NCI-H2081 treated with DMSO at 0.1 percent for 48 hours (cell line): ENCODE data around the gene AGAP1.

Source experiments
- DNase-seq: peaks from one replicate; lab custom pipeline; 2025; lab: John Stamatoyannopoulos, UW

AGAP1 gene

GRCh38 chr2:235550378-235550760 lies 56.5 kb downstream of the AGAP1 start:
- no peak for DNase-seq

- DNase-seq: no peak
Measured at GRCh38 chr2:235550946-235551345, 57.1 kb downstream of the AGAP1 start.

- no peak for DNase-seq
Measured at GRCh38 chr2:235551965-235552364, 58.1 kb downstream of the AGAP1 start.

- DNase-seq: no peak
Measured at GRCh38 chr2:235552671-235553070, 58.8 kb downstream of the AGAP1 start.

GRCh38 chr2:235553291-235553690 lies 59.4 kb downstream of the AGAP1 start:
- no peak for DNase-seq

- DNase-seq: no peak
Measured at GRCh38 chr2:235553696-235554100, 59.9 kb downstream of the AGAP1 start.

GRCh38 chr2:235554385-235554784 lies 60.5 kb downstream of the AGAP1 start:
- DNase-seq: no peak

- no peak for DNase-seq
Measured at GRCh38 chr2:235554936-235555335, 61.1 kb downstream of the AGAP1 start.

- DNase-seq: no peak
Measured at GRCh38 chr2:235555371-235555770, 61.5 kb downstream of the AGAP1 start.

- no peak for DNase-seq
Measured at GRCh38 chr2:235556086-235556485, 62.2 kb downstream of the AGAP1 start.

GRCh38 chr2:235556901-235557300 lies 63.1 kb downstream of the AGAP1 start:
- no peak for DNase-seq

GRCh38 chr2:235557903-235558302 lies 64.1 kb downstream of the AGAP1 start:
- DNase-seq: no peak

GRCh38 chr2:235558572-235558971 lies 64.7 kb downstream of the AGAP1 start:
- DNase-seq: no peak

- no peak for DNase-seq
Measured at GRCh38 chr2:235560345-235560744, 66.5 kb downstream of the AGAP1 start.

GRCh38 chr2:235561450-235561849 lies 67.6 kb downstream of the AGAP1 start:
- no peak for DNase-seq

GRCh38 chr2:235562065-235562747 lies 68.4 kb downstream of the AGAP1 start:
- no peak for DNase-seq

- no peak for DNase-seq
Measured at GRCh38 chr2:235563056-235563910, 69.4 kb downstream of the AGAP1 start.

GRCh38 chr2:235564066-235564465 lies 70.2 kb downstream of the AGAP1 start:
- DNase-seq: no peak

- no peak for DNase-seq
Measured at GRCh38 chr2:235564884-235565530, 71.2 kb downstream of the AGAP1 start.

GRCh38 chr2:235566415-235566814 lies 72.6 kb downstream of the AGAP1 start:
- DNase-seq: no peak

GRCh38 chr2:235566931-235567495 lies 73.2 kb downstream of the AGAP1 start:
- no peak for DNase-seq

- no peak for DNase-seq
Measured at GRCh38 chr2:235567842-235568241, 74.0 kb downstream of the AGAP1 start.

- DNase-seq: no peak
Measured at GRCh38 chr2:235568431-235568830, 74.6 kb downstream of the AGAP1 start.
